HL-60 (cell line): Measurements from ENCODE around the gene SCN2A.

Source experiments
- GABPA ChIP-seq: IDR thresholded peaks from 2 replicates; pipeline ENCODE4 v1.6.1; 2012; ENCODE audit warnings: low read depth
- POLR2AphosphoS5 ChIP-seq: IDR thresholded peaks from 2 replicates; pipeline ENCODE4 v1.6.1; 2012; ENCODE audit warnings: low read depth
- TF ChIP-seq, protein P1 (sequence below): IDR thresholded peaks from one replicate; pipeline ENCODE4 v1.5.1; 2011; ENCODE audit warnings: low read length, control low read depth, inconsistent platforms; ENCODE audit not compliant: insufficient read depth

DNA sequence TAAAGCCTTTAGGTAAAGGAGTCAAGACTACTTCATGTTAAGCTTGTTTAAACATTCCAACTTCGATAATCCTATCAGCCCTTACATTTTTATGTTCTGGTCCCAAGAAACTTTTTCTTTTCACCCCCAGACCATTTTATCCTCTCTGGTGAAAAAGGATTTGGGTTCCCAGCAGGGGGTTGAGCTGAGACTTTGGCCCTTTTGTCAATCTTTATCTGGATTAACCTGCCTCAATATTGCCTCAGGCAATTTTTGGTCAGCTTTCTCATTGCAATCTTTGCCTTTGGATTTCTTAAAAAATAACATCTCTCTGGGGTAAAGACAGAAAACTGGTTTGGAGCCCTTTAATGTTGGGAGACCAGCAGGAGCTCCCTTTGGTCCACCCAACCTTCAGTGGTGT is 196.4 kb downstream of the SCN2A start:
- TF ChIP-seq POLR2AphosphoS5 (no peak), GABPA (no peak)
- TF ChIP-seq, protein P1, sequence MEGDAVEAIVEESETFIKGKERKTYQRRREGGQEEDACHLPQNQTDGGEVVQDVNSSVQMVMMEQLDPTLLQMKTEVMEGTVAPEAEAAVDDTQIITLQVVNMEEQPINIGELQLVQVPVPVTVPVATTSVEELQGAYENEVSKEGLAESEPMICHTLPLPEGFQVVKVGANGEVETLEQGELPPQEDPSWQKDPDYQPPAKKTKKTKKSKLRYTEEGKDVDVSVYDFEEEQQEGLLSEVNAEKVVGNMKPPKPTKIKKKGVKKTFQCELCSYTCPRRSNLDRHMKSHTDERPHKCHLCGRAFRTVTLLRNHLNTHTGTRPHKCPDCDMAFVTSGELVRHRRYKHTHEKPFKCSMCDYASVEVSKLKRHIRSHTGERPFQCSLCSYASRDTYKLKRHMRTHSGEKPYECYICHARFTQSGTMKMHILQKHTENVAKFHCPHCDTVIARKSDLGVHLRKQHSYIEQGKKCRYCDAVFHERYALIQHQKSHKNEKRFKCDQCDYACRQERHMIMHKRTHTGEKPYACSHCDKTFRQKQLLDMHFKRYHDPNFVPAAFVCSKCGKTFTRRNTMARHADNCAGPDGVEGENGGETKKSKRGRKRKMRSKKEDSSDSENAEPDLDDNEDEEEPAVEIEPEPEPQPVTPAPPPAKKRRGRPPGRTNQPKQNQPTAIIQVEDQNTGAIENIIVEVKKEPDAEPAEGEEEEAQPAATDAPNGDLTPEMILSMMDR, result no peak
